Measurements from ENCODE around the gene PPIE. TPM values are rescaled to one million over a fixed set of nuclear protein-coding genes. Genes with fewer than 3 reads are reported as not detected.
A peak's percentile ranks its signal among the peaks of the same experiment; 100 is the strongest.

Gene PPIE
- total and polyA plus RNA-seq, 9 donors: 30.9 to 103 (median 46.9) TPM

- H3K36me3 ChIP-seq: no peaks in the 10 kb centered on the region
- no peaks in the 10 kb centered on the region for H3K4me1 ChIP-seq (ENCODE audit: insufficient read depth)
- WGBS, 3 donors: 5 to 9% (median 6%) methylated on average over 8 of the region's 8 CpGs
- H3K4me3 ChIP-seq: no peak overlapping the region
- no peaks in the 10 kb centered on the region for H3K9me3 ChIP-seq
- H3K27me3 ChIP-seq: no peaks in the 10 kb centered on the region
- intact Hi-C loops (cut with DNase I): no loop called here
- peak in 3 of 5 donors; percentile 30 to 69 (median 35) for DNase-seq
- no peak for TF ChIP-seq EP300 (IDR thresholded peaks at IDR 0.05)
- peak in 2 of 3 donors; percentile 22 to 37 for TF ChIP-seq CTCF (IDR thresholded peaks at IDR 0.05)
- TF ChIP-seq POLR2A (IDR thresholded peaks at IDR 0.05): no peak
- no peak overlapping the region for H3K27ac ChIP-seq
Measured at GRCh38 chr1:39799770-39800470, 61.2 kb downstream of the PPIE start.

GRCh38 chr1:39800471-39800835, 61.8 kb downstream of the PPIE start:
- H3K27me3 ChIP-seq: no peaks in the 10 kb centered on the region
- 85 to 88% (median 87%) methylated on average over 3 of the region's 3 CpGs for WGBS, 3 donors
- H3K36me3 ChIP-seq: no peaks in the 10 kb centered on the region
- no peak overlapping the region for H3K4me3 ChIP-seq
- no peak overlapping the region for H3K27ac ChIP-seq
- H3K9me3 ChIP-seq: no peaks in the 10 kb centered on the region
- TF ChIP-seq EP300 (IDR thresholded peaks at IDR 0.05): no peak
- TF ChIP-seq POLR2A (IDR thresholded peaks at IDR 0.05): no peak
- no peak for TF ChIP-seq CTCF (IDR thresholded peaks at IDR 0.05)
- DNase-seq: no peak
- no peaks in the 10 kb centered on the region for H3K4me1 ChIP-seq (ENCODE audit: insufficient read depth)
- intact Hi-C loops (cut with DNase I): no loop called here

GRCh38 chr1:39802496-39803260, 64.0 kb downstream of the PPIE start:
- no peak for DNase-seq
- Histone ChIP-seq H3K27ac (no peak overlapping the region), H3K36me3 (no peaks in the 10 kb centered on the region), H3K9me3 (no peaks in the 10 kb centered on the region), H3K4me3 (no peak overlapping the region), H3K27me3 (no peaks in the 10 kb centered on the region), H3K4me1 (ENCODE audit: insufficient read depth) (no peaks in the 10 kb centered on the region)
- TF ChIP-seq EP300 (IDR thresholded peaks at IDR 0.05): no peak
- TF ChIP-seq POLR2A (IDR thresholded peaks at IDR 0.05): no peak
- TF ChIP-seq CTCF (IDR thresholded peaks at IDR 0.05): no peak
- intact Hi-C loops (cut with DNase I): no loop called here
- WGBS, 3 donors: 87 to 90% (median 88%) methylated on average over 14 of the region's 14 CpGs

GRCh38 chr1:39805385-39805784, 66.7 kb downstream of the PPIE start:
- WGBS, 3 donors: 97 to 100% (median 97%) methylated on average over 2 of the region's 2 CpGs
- Histone ChIP-seq H3K27ac (no peak overlapping the region), H3K4me1 (ENCODE audit: insufficient read depth) (no peaks in the 10 kb centered on the region), H3K36me3 (no peaks in the 10 kb centered on the region), H3K9me3 (no peaks in the 10 kb centered on the region), H3K4me3 (no peak overlapping the region), H3K27me3 (no peaks in the 10 kb centered on the region)
- no peak for DNase-seq
- TF ChIP-seq EP300 (IDR thresholded peaks at IDR 0.05): no peak
- TF ChIP-seq POLR2A (IDR thresholded peaks at IDR 0.05): no peak
- no peak for TF ChIP-seq CTCF (IDR thresholded peaks at IDR 0.05)
- intact Hi-C loops (cut with DNase I): no loop called here
